Occipital lobe (tissue), 2 donors: Measurements from ENCODE around the gene GNA14. TPM values are rescaled to one million over a fixed set of nuclear protein-coding genes. Genes with fewer than 3 reads are reported as not detected.
"Not testable (repeated sequence)": the region's sequence is repeated elsewhere in the genome, so short reads cannot be mapped to it uniquely, and the experiment has no call there.

Source experiments
- DNase-seq: peaks from one replicate; lab custom pipeline; 2025; lab: John Stamatoyannopoulos, UW
- total RNA-seq: library from RNA; depleted of rRNA; stranded (reverse); fragments of >200 nt; gene quantifications from one replicate; pipeline ENCODE4 v1.2.3, GENCODE V29; 2014

Gene GNA14
- total RNA-seq, 1 donor from 2014 or later: 0.31 TPM

DNA sequence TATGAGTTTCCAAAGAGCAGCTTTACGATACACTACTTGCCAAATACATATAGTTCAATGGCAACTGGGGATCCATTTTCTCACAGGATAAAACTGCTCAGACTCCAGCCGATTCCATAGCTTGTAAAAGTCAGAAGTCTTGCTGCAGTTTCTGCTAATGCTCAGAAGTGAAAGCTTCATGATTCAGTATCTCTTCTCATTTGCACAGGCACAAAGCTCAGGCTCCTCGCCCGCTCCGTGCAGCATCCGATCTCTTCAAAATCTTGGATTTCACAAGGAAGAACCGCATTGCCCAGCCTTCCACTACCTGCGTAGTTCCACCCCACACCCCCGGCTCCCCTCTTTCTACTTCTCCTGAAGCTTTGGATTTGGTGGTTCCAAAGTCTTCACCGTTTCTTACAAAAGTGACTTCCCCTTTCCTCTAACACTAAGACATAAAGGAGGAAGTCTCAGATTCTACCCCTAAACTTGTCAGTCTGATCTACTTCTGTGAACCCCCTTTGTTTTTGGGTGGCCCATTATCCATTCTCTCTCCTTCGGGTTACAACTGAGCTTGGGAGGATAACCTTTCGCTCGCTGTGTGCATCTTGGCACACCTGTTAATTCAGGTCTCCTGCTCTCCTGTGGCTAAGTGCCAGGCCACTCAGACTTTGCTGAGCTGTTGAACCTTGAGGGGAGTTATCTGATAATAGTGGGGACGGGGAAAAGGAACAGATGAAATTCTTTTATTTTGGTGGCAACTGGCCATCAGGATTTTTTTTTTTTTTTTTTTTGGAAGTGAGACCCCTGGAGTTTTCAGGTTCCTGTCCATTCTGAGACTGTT, 194.1 kb downstream of the GNA14 start:
- no peak for DNase-seq

DNA sequence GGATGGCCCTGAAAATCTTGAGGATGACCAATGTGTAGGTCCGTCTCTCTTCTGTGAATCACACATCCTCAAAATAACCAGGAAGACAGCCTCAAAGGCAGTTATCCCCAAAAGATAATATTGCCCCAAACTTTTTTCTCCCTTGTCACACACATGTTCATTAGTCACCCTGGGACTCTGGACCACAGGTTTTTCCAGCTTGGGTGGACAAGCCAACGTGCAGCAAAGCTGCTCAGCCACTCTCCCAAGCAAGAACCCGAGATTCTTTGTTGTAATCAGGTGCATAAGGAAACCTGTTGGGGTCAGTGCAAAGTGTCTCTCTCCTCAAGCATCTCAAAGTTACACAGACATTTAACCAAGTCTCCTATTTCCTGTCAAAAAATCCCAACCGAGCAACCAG, 196.6 kb downstream of the GNA14 start:
- no peak for DNase-seq

DNA sequence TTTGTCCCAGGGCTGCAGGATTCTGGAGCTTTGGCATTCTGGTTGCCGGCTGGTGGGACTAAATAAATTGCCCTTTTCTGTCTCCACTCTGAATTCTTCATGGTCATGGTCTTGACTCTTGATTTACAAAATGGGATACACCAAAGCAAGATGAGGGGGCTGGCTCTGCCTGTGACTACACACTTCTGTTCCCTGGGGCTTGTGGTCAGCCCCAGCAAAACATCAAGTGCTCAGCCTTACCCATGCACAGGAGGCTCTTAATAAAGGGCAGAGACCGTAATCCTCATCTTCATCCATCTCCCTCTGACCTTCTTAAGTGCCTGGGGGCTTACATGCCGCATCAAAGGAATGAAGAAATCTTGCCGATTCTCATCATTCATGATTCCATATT, 198.0 kb downstream of the GNA14 start:
- no peak for DNase-seq

DNA sequence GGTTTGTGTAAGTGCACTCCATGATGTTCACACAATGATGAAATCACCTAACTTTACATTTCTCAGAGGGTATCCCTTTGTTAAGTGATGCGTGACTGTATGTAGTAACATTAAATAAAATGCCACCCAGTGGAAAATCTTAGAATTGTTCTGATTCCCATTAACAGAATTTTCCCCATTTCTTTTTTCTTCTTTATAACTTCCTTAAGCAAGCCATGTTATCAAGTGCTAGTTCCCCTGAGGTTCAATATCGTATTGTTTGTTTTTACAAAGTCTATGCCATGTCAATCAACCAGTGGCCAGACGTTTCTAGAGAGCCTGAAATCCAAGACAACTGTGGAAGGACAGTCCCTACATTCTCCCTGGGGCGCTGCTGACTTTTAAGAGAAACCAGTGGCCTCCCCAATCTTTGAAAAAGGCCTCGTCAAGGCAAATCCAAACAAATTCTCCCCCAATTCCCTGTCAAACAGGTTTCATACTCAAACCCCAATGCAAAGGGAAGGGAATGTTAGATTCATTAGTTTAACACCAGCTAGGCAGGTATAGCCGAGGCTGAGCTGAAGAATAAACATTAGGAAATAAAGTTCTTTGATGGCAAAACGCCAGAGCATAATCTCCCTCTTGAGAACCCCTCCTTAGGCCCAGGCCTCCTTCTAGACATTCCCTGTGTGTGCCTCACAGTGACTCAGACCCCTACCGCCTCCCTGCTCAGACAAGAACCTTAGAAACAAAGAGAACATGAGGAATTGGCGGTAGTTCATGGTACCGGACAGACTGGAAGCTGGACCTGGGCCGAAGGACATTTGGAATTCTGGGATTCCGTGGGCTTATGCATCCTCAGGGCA, 198.7 kb downstream of the GNA14 start:
- no peak for DNase-seq

DNA sequence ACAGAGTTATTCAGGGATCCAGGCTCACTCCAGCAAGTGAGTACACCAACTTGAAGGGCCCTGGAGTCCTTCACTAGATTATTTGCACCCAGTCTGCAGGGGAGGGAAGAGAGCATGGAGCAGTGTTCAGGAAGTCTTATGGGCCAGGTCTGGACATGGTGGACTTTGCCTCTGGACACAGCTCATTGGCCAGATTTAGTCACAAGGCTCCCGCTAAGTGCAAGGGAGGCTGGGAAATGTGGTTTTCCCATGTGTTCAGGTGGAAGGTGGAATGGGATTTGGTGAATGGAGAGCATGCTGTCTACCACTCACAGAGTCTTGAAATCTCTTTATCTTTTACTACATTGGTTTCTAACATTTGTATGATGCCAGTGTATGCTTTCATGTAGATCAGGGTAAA, 200.5 kb downstream of the GNA14 start:
- no peak for DNase-seq

DNA sequence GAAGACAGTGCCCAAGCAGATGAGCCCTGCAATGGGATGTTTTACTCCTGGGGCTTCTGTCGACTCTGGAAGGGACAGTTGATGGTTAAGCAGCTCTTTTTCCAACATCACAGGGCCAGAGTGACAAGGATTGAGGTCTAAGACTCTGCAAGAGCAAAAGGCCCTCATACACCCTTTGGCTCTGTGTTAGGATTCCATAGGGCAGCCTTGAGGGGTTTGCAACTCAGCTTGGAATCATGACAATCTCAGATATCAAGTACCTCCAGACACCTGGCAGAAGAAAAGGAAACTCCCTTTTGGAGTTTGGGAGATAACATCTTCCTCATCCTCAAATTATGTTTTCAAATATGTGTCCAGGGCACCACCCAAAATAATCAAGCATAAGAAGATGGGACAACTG, 205.7 kb downstream of the GNA14 start:
- no peak for DNase-seq

DNA sequence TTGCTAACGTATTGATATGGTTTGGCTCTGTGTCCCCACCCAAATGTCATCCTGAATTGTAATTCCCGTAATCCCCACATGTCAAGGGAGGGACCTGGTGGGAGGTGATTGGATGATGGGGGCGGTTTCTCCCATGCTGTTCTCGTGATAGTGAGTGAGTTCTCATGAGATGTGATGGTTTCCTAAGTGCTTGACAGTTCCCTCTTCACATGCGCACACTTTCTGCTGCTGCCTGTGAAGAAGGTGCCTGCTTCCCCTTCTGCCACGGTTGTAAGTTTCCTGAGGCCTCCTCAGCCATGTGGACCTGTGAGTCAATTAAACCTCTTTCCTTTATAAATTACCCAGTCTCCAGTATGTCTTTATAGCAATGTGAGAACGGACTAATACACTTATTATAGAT, 207.0 kb downstream of the GNA14 start:
- DNase-seq: not testable (repeated sequence)

DNA sequence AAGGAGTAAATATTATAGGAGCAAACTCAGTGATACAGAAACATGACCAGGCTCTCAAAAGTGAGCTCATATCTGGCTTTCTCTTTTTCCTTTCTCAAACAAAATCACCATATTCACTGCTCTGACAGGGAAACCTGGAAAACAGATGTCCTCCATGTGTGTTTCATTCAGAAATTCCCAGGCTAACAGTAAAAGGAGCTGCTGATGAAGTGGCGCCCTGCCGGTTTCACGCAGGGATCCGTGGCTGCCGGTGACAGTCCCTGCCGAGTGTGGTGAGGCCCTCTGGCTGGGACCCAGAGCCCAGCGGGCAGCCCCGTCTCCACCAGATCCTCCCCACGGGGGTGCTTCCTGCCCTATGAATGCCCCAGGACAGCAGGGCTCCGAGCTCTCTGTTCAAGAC, 208.1 kb downstream of the GNA14 start:
- no peak for DNase-seq

DNA sequence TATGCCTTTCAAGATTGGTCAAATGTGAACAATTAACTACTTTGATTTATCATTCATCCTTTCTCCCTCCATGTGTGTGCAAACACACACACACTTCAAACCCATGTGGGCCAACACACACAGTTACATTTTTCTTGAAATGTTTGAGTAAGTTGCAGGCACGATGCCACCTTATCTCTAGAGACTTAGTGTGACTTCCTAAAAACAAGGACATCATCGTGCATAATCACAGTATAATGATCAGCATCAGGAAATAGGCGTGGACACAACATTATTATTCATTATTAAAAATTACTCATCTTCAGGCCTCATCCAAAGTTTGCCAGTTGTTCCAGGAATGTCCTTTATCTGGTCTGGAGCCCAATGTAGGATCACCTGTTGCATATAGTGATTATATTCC, 209.5 kb downstream of the GNA14 start:
- DNase-seq: no peak

DNA sequence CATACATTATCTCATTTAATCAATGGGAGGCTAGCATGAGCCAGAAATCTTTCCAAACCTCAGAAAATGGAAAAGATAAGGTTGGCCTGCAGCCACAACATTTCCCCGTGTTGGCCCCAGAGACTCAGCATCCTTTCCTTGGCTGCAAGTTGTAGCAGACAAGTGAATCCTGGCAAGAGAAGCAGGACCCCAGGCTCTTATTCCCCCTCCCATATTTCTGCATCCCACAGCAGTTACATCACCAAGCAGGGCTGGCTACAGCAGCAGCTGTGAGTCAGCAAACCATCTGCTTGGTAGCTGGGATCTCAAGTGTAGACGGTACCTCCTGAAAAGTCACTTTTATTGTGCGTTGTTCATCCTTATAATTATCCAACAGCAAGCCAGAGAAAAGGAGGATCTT, 212.4 kb downstream of the GNA14 start:
- DNase-seq: no peak

DNA sequence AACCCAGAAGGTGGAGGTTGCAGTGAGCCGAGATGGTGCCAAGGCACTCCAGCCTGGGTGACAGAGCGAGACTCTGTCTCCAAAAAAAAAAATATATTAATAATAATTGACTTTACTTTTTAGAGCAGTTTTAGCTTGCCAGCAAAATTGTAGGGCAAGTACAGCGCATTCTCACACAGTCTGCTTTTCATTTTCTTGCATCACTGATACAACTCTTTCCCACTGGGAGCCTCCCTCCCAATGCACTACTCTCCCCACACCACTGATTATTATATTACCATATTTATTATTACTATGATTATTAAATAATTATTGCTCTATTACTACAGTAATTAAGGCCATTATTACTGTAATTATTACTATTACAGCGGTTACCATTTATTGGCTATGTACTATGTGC, 212.8 kb downstream of the GNA14 start:
- DNase-seq: no peak

DNA sequence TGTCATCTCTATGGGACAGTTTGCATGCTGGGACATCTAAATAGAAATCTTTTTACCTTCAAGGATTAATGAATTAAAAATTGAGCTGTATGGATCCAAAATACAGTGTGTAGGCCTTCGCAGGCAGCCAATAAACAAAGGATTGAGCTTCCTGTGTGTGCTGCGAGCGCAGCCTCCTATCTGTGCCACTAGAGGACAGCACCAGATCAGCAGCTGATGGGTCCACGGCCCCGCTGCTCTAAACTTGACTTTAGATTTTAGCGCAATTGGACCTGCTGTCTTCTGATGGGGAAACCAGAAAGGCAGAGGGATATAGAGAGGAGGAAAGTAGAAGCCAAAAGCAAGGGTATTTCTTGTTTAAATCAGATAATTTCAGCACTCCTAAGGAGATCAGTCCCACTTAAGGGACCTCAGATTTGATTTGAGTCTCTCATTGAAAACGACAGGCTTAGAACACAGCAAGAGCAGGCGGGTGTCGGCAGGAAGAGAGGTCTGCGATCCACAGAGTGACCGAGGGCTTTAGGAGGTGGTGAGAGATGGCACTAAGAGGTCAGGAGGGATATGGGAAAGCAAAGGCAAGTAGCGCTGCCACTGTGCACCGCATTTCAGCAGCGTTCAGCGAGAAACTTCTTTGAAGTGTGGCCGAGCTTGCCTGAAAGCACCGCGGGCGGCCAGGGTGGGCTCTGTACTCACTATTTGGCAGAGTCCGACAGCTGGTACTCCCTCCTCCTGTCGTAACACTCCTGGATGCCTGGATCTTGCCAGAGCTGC, 214.3 kb downstream of the GNA14 start:
- DNase-seq: peak; percentile 54

DNA sequence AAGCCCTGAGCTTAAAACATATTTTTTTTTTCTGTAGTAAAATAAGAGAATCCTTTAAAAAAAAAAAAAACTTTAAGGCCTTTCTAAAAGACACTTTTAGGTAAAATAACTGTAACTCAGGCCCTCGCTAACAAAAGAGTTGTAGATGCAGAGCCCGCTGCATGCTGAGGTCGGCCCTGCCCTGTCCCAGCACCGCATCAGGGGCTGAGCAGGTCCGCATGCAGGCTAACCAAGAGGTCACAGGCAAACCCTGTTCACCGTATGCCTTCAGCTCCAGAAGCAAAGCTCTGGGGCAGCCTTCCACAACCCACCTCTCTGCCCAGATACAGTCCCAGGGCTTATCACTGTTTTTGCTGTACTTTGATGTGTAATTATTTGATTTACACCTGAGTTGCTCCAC, 216.1 kb downstream of the GNA14 start:
- DNase-seq: no peak

DNA sequence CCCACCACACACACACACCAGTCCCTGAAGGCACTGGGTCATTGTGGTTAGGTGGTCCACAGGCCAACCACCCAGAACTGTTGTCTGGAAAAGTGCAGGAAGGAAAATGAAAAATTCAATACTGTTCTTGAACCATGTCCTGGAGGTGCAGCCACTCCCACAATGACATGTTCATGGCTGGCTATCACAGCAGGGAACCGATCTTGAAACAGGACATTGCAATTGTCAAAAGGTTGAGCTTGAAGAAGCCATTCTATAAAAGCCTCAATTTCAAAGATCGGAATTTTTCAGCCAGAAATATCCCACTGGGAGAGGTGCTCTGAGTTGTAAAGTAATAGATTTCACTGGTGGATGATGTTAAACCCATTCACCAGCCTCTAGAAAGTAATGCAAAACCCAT, 218.2 kb downstream of the GNA14 start:
- no peak for DNase-seq

DNA sequence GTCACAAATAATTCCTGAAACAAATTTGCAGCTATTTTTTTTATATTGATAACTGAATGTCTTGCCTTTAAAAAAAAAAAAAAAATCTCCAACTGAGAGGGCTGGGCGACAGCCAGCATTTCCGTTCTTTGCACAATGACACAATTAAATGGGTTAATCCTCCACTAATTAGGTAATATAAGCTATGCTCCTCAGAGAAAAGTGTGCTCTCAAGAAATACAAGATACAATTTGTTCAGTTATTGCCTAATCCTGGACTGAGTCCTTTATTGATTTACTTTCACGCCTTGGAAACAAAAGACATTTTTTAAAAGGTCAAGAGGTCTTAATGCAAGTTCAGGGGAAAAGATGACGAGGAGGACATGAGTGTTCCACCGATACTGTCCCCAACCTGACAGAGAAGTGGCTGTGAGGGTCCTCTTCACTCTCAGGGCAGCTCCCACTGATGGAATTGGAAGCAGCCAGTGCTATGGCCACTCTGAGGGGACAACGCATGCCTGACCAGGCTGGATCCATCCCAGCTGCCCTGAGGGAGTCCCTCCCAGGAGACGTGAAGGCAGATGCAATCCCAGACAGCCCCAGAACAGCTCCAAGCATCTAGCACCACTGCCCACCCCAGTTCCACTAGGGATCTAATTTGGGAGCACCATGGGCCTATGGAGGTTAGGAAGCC, 220.7 kb downstream of the GNA14 start:
- no peak for DNase-seq

DNA sequence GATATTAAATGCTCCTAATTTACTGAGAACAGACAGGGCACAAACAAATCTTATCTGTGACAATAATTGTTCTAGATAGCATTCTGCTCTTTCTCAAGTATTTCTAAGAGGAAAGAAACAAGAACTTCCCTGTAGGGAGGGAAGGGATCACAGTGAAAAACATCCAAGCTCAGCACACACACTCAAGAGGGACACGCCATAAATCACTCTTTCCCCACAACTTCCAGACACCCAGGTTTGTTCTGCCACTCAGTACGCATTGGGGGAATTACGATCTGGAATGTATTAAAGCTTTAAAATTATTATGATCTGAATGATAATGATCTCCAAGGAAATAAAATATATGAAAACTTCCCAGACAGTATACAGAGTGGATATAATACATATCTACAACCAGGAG, 221.4 kb downstream of the GNA14 start:
- no peak for DNase-seq

DNA sequence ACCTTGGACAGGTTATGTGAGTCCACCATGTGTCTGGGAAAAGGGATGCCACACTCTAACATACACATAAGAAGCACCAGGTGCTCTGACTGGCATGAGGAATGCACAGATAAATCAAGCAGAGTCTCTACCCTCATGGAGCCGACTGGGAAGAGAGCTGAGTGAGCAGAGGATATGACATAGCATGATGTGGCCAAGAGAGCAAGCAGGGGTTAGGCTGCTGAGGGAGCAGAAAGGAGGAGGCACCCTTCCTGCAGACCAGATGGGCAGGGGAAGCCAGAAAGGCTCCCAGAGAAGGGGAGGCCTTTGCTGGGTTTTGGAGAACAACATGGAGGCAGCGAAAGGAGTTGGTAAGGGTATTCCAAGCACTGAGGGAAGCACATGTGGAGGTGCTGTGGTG, 223.1 kb downstream of the GNA14 start:
- no peak for DNase-seq

DNA sequence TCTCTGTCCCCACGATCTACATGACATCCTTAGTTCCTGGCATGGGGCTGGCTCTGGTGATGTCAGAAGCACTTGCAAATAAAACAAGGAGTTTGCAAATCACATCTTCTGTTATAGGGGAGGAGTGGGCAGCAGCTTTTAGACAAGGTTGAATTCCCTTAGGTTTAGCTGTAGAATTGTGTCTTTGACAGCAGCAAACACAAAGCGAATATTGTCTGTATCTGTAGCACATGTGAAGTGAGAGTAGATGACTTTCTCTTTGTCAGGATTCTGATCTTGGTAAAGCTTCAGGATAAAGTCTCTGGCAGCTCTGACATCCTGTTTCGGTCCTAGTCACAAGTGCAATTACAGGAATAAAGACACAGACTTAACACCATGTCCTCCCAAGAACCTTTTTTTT, 224.3 kb downstream of the GNA14 start:
- DNase-seq: no peak

DNA sequence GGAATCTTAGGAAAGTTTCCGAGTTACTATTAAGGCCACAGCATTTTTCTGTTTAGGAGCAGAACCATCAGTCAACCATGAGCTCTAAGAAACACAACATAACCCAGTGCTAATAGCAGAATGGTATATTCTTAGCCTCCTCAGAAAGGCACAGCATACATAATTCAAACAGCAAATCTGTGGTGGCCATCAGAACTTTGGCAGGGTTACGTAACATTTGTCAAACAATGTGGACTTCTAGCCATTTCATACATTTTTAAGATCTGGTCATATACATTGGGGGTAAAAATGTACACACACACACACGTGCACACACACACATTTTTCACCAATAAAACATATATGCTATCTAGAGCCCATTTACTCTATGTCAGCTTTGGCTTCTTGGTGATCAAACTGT, 225.2 kb downstream of the GNA14 start:
- no peak for DNase-seq

DNA sequence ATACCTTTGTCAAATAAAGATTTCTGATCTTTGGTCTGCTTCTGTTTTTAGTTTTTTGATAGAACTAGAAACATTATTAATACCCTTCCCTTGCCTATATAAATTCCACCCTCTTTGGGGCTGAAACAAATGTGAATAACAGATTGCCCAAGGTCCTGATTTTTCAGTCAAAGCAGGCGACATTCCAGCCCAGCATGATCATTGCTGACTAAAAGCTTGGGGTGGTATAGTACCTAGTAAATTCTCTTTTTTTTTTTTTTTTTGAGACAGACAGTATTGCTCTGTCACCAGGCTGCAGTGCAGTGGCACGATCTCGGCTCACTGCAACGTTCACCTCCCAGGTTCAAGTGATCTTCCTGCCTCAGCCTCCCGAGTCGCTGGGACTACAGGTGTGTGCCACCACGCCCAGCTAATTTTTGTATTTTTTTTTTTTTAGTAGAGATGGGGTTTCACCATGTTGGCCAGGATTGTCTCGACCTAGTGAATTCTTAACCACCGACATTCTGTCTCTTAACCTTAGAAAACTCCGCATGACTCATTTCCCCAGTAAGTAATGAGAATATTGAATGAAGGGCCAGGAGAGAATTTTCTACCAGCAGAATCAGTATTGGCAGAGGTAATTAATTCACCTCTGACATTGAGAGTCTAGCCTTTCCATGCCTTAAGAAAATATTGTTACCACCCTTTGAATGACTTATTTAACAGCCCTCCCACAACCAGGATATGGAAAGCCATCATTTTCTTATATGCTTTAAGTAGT, 226.4 kb downstream of the GNA14 start:
- no peak for DNase-seq

DNA sequence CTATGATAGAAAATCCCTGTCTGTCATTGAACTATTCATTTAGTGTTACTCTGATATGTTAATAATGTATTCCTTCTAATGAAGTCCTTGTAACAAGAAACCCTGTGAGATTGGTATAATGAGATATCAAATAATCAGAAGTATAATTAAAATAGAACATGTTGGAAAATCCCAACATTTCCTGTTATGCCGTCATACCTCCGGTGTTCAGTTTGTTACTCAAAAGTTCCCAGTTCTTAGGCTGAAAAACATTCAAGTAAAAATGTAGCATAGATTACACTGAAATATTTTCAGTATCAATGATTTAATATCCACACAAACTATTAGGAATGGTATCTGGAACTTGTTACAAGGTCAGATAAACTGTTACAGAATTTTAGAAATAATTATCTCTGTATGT, 227.5 kb downstream of the GNA14 start:
- no peak for DNase-seq
